ENCODE results near the gene FNTB. TPM values are rescaled to one million over a fixed set of nuclear protein-coding genes. Genes with fewer than 3 reads are reported as not detected.
A peak's percentile ranks its signal among the peaks of the same experiment; 100 is the strongest.

Gene FNTB
- total and polyA plus RNA-seq, 2 of the 13 experiments (the other 11 are each of a cell fraction or from before 2014, with no cell fraction given) = 23.6 to 28.5 TPM

- no peak for TF ChIP-seq PBX2 (CRISPR knock-in tag; IDR thresholded peaks at IDR 0.05)
- peak; percentile 97 for TF ChIP-seq YEATS4 (CRISPR knock-in tag; IDR thresholded peaks at IDR 0.05; ENCODE audit: borderline replicate concordance)
- no peak for TF ChIP-seq ZNF451 (CRISPR knock-in tag; IDR thresholded peaks at IDR 0.05)
- TF ChIP-seq SNAPC2 (CRISPR knock-in tag; IDR thresholded peaks at IDR 0.05) = peak; percentile 77
- TF ChIP-seq ZBED4 (CRISPR knock-in tag; IDR thresholded peaks at IDR 0.05; ENCODE audit: borderline replicate concordance) = no peak
- no peak for TF ChIP-seq PHB2 (IDR thresholded peaks at IDR 0.05; ENCODE audit: partially characterized antibody)
- TF ChIP-seq SETDB1 (CRISPR knock-in tag; IDR thresholded peaks at IDR 0.05; ENCODE audit: borderline replicate concordance) = no peak
- peak; percentile 89 for TF ChIP-seq ZNF891 (CRISPR knock-in tag; IDR thresholded peaks at IDR 0.05)
- no peak for TF ChIP-seq ZNF468 (CRISPR knock-in tag; IDR thresholded peaks at IDR 0.05)
- TF ChIP-seq ZNF768 (CRISPR knock-in tag; IDR thresholded peaks at IDR 0.05) = no peak; the same call in 1 of the 2 replicates
- TF ChIP-seq ZNF354B (CRISPR knock-in tag; IDR thresholded peaks at IDR 0.05) = 0 out of 2 replicates have a peak, but pooled peaks have one; percentile 59
- TF ChIP-seq ELF3 (CRISPR knock-in tag; IDR thresholded peaks at IDR 0.05) = peak; percentile 47
- TF ChIP-seq JDP2 (CRISPR knock-in tag; IDR thresholded peaks at IDR 0.05; ENCODE audit: borderline replicate concordance) = no peak; the same call in 1 of the 2 replicates
- TF ChIP-seq PHF21A (CRISPR knock-in tag; IDR thresholded peaks at IDR 0.05) = peak; percentile 90
- peak; percentile 95 for TF ChIP-seq KDM5A (IDR thresholded peaks at IDR 0.05; ENCODE audit: borderline replicate concordance, low read length)
- TF ChIP-seq ZNF646 (CRISPR knock-in tag; IDR thresholded peaks at IDR 0.05) = no peak
- no peak for TF ChIP-seq ONECUT2 (CRISPR knock-in tag; IDR thresholded peaks at IDR 0.05)
- no peak for TF ChIP-seq PRPF4 (IDR thresholded peaks at IDR 0.05; ENCODE audit: low read depth, low read length, poor library complexity, severe bottlenecking)
These were observed at the start of gene FNTB (continued) for GRCh38 chr14:64986648-64987437.
